Prostate gland (tissue), 2 donors: ENCODE results near the gene UGT2A3. TPM values are rescaled to one million over a fixed set of nuclear protein-coding genes. Genes with fewer than 3 reads are reported as not detected.

Source experiments
- DNase-seq: peaks from one replicate; pipeline ENCODE4 v3.0.0-alpha.2; 2019; ENCODE audit warnings: low spot score
- H3K27ac ChIP-seq, 2 donors: fragments of 200-600 bp; sonication (generic); 2 replicates each; pipeline ENCODE4 v1.5.1; 2017 to 2019
- H3K27me3 ChIP-seq: fragments of 200-600 bp; sonication (generic); replicated peaks from 2 replicates; pipeline ENCODE4 v1.5.1; 2019; ENCODE audit not compliant: insufficient read depth
- H3K36me3 ChIP-seq, 2 donors: fragments of 200-600 bp; sonication (generic); 1 replicate in 1 of 2; 2 replicates in 1 of 2; pipeline versions ENCODE4 v1.5.1 to v1.8.1; 2017 to 2019
- H3K4me1 ChIP-seq: fragments of 200-600 bp; sonication (generic); replicated peaks from 2 replicates; pipeline ENCODE4 v1.5.1; 2019
- H3K4me3 ChIP-seq, 2 donors: fragments of 200-600 bp; sonication (generic); 2 replicates each; pipeline ENCODE4 v1.5.1; 2017 to 2019
- H3K9me3 ChIP-seq: fragments of 200-600 bp; sonication (generic); 2 replicates; pipeline ENCODE4 v1.5.1; 2017
- POLR2A ChIP-seq: fragments of 450-650 bp; IDR thresholded peaks from one replicate; pipeline ENCODE4 v1.6.1; 2016; ENCODE audit warnings: antibody characterized with exemption, mild to moderate bottlenecking
- POLR2AphosphoS5 ChIP-seq: sonication (generic); formaldehyde crosslinking; IDR thresholded peaks from one replicate; pipeline ENCODE4 v1.6.1; 2017; ENCODE audit warnings: antibody characterized with exemption
- WGBS: methylation state at CpG from one replicate; pipeline ENCODE4 v1.1.5; 2018; 5-methylcytosine and 5-hydroxymethylcytosine counted together
- intact Hi-C: fragments of 100-400 bp; cut with DNase I; formaldehyde crosslinking; loops from one replicate; pipeline ENCODE4 v1.14.2; 2022
- total RNA-seq, 2 donors: library from RNA; depleted of rRNA; stranded (reverse); fragments of >200 nt; gene quantifications; one replicate each; pipeline ENCODE4 v1.1.0, GENCODE V29; 2016
- TF ChIP-seq, protein P1 (sequence below), 4 experiments: fragments of 200-600 bp in 2 of 4; fragments of 450-650 bp in 2 of 4; sonication (generic) in 2 of 4; IDR thresholded peaks; 1 replicate in 3 of 4; 2 replicates in 1 of 4; pipeline ENCODE4 v1.5.1; 2016 to 2019; ENCODE audit warnings: antibody characterized with exemption in 4 of 4, mild to moderate bottlenecking in 2 of 4, moderate library complexity in 2 of 4

UGT2A3 gene
- total RNA-seq, 2 donors from 2014 or later = not detected

DNA sequence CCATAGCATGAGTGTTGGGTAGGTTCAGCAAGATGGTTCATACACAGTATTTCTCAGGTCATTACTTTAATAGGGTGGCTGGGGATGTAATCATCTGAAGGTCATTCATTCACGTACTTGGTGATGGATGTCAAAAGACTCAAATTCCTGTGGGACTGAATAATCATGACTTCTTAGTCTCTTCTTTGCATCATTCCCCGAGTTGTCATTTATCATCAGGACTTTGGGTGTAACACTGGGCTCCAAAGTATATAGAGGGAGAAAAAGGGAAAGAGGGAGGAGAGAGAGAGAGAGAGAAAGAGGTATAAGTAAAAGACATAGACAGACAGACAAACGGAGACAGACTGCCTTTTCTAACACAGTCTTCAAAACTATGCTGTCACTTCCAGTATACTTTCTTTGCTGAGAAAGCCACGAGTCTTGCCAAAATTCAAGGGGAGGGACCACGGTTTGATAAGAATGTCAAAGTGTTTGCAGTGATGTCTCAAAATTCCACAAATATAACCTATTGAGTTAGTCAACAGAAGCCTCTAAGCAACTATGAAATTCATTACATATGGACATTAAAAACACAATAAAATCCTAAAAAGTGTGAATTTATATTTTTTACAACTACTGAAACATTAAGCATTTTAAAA lies 55.9 kb downstream of the UGT2A3 start:
- TF ChIP-seq, protein P1, sequence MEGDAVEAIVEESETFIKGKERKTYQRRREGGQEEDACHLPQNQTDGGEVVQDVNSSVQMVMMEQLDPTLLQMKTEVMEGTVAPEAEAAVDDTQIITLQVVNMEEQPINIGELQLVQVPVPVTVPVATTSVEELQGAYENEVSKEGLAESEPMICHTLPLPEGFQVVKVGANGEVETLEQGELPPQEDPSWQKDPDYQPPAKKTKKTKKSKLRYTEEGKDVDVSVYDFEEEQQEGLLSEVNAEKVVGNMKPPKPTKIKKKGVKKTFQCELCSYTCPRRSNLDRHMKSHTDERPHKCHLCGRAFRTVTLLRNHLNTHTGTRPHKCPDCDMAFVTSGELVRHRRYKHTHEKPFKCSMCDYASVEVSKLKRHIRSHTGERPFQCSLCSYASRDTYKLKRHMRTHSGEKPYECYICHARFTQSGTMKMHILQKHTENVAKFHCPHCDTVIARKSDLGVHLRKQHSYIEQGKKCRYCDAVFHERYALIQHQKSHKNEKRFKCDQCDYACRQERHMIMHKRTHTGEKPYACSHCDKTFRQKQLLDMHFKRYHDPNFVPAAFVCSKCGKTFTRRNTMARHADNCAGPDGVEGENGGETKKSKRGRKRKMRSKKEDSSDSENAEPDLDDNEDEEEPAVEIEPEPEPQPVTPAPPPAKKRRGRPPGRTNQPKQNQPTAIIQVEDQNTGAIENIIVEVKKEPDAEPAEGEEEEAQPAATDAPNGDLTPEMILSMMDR (IDR thresholded peaks at IDR 0.05) = no peak
- TF ChIP-seq POLR2A (no peak), POLR2AphosphoS5 (no peak)
- H3K9me3 ChIP-seq = no peaks in the 10 kb centered on the region
- H3K36me3 ChIP-seq = no peaks in the 10 kb centered on the region
- DNase-seq = no peak
- no peak overlapping the region for H3K4me3 ChIP-seq
- no peaks in the 10 kb centered on the region for H3K4me1 ChIP-seq
- intact Hi-C loops = no loop called here
- WGBS = 76% methylated on average over 5 of the region's 5 CpGs
- H3K27ac ChIP-seq = no peak overlapping the region
- H3K27me3 ChIP-seq = no peaks in the 10 kb centered on the region

DNA sequence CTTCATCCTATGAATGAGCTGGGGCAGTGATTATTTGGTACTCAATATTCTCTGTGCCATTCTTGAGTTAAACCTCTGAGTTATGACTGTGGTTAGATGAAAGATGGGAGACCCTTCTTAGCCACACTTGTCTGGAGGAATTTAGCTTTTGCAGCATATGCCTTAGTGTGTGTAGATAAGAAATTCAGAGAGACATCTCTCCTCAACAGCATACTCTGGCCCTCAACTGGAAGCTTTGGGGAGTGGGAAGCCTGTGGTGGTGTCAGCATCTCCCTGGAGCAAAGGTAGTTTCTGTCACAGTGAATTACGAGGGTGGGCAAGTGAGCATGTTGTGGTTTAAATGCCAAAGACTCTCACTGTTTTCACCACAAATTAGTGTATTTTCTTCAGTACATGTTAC lies 58.7 kb downstream of the UGT2A3 start:
- TF ChIP-seq, protein P1 (IDR thresholded peaks at IDR 0.05) = no peak
- no peak for TF ChIP-seq POLR2AphosphoS5
- no peak for TF ChIP-seq POLR2A
- Histone ChIP-seq H3K4me3 (no peak overlapping the region), H3K4me1 (no peaks in the 10 kb centered on the region), H3K36me3 (no peaks in the 10 kb centered on the region), H3K9me3 (no peaks in the 10 kb centered on the region), H3K27ac (no peak overlapping the region), H3K27me3 (no peaks in the 10 kb centered on the region)
- intact Hi-C loops = no loop called here
- no peak for DNase-seq
- WGBS = 85% methylated on average over 1 of the region's 1 CpG

DNA sequence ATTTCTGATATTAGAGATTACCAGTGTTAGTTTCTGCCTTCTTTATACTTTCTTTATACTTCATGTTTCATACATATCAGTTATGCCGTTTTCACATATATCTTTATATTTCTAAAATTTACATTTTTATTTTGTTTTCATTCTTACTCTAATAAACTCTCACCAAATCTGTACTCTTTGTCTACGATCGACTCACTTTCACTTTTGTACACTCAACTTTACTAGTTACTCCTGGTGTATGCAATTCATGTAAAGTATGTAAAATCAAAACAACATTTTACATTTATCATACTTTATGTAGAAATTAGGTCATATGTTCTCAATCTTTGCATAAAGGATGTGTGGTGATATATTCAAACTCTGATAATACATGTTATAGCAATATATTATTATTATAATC lies 59.9 kb downstream of the UGT2A3 start:
- no peaks in the 10 kb centered on the region for H3K36me3 ChIP-seq
- TF ChIP-seq POLR2A = no peak
- TF ChIP-seq POLR2AphosphoS5 = no peak
- TF ChIP-seq, protein P1 (IDR thresholded peaks at IDR 0.05) = no peak
- no peak overlapping the region for H3K27ac ChIP-seq
- H3K9me3 ChIP-seq = no peaks in the 10 kb centered on the region
- intact Hi-C loops = no loop called here
- no peaks in the 10 kb centered on the region for H3K4me1 ChIP-seq
- H3K27me3 ChIP-seq = no peaks in the 10 kb centered on the region
- no peak overlapping the region for H3K4me3 ChIP-seq
- DNase-seq = no peak
- WGBS = 93% methylated on average over 3 of the region's 3 CpGs

DNA sequence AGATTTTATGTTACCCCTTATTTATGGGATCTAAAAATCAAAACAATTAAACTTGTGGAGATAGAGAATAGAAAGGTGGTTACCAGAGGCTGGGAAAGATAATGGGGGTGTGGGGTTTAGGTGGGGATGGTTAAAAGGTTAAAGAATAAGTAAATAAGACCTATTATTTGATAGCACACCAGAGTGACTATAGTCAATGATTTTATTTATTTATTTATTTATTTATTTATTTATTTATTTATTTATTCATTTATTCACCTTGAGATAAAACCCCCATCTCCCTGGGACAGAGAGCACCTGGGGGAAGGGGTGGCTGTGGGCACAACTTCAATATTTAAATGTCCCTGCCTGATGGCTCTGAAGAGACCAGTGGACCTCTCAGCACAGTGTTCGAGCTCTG lies 66.1 kb downstream of the UGT2A3 start:
- TF ChIP-seq POLR2A = no peak
- no peak for TF ChIP-seq POLR2AphosphoS5
- TF ChIP-seq, protein P1 (IDR thresholded peaks at IDR 0.05) = no peak
- intact Hi-C loops = no loop called here
- Histone ChIP-seq H3K27me3 (no peaks in the 10 kb centered on the region), H3K27ac (no peak overlapping the region), H3K9me3 (no peaks in the 10 kb centered on the region), H3K4me3 (no peak overlapping the region), H3K4me1 (no peaks in the 10 kb centered on the region), H3K36me3 (no peaks in the 10 kb centered on the region)
- DNase-seq = no peak
- 88% methylated on average over 1 of the region's 1 CpG for whole genome bisulfite sequencing

DNA sequence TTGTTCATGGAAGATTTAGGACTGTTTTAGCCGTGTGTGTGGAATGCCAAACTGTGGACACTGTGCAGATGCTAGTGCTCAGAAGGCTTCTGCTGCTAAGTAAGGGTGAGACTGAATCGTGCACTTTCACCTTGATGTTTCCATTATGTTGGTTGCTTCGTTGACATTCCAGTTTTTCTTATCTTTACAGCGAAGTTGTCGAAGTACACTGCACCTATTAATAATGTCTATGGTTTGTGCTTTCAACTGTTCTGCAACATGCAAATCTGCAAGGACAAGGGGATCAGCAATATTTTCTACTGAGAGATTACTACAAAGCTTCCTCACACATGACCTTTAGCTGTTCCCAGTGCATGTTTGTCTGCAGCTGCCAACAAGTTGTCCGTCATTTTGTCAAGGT lies 67.7 kb downstream of the UGT2A3 start:
- TF ChIP-seq, protein P1 (IDR thresholded peaks at IDR 0.05) = no peak
- TF ChIP-seq POLR2AphosphoS5 (no peak), POLR2A (no peak)
- no peaks in the 10 kb centered on the region for H3K36me3 ChIP-seq
- no peaks in the 10 kb centered on the region for H3K4me1 ChIP-seq
- intact Hi-C loops = no loop called here
- no peaks in the 10 kb centered on the region for H3K27me3 ChIP-seq
- DNase-seq = no peak
- H3K4me3 ChIP-seq = no peak overlapping the region
- H3K9me3 ChIP-seq = no peaks in the 10 kb centered on the region
- WGBS = 67% methylated on average over 6 of the region's 6 CpGs
- H3K27ac ChIP-seq = no peak overlapping the region
